T-helper 2 cell (primary cell): ENCODE measurements around the gene HMGN4.

Experiments
- DNase-seq, 5 experiments: peaks; one replicate each; pipeline versions ENCODE4 v3.0.0 to v3.0.0-alpha.2; 2012 to 2022

HMGN4 gene

DNA sequence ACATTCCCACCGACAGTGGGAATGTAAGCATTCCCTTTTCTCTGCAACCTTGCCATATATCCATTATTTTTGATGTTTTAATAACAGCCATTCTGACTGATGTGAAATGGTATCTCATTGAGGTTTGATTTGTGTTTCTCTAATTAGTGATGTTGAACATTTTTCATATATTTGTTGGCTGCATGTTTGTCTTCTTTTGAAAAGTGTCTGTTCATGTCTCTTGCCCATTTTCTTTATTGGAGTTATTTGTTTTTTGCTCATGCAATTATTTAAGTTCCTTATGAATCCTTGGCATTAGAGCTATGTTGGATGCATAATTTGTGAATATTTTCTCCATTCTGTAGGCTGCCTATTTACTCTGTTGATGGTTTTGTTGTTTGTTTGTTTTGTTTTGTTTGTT is 40.6 kb downstream of the HMGN4 start:
- DNase-seq: no peak

DNA sequence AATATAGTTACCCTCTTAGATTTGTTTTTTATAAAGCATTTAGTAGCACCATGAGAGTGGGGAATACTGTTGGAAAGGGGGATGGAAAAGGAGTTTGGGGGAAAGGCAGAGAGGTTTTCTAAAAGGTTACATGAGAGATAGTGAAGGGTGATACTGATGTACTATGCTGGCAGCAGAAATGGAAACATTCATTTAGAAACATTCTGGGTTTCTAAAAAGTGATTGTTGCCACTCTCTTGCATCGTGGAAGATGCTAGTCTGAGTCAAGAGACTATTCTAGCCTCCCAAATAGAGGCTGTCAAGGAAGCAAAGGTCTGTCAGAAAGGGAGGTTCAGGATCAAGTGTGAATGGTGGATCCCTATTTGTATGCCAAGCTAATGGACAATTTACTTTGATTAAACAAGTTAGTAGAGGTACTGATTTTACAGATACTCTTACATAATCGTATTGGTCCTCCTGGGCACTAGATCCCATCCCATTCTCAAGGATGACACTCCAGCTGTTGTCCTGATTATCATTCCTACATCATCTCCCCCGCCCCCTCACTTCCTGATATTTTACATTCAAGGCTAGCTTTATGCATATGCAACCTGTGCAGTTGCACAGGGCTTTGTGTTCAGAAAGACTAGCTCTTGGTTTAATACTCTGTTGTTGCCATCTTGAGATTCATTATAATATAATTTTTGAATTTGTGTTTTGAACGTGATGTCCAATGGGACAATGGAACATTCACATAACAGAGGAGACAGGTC is 43.2 kb downstream of the HMGN4 start:
- no peak for DNase-seq

DNA sequence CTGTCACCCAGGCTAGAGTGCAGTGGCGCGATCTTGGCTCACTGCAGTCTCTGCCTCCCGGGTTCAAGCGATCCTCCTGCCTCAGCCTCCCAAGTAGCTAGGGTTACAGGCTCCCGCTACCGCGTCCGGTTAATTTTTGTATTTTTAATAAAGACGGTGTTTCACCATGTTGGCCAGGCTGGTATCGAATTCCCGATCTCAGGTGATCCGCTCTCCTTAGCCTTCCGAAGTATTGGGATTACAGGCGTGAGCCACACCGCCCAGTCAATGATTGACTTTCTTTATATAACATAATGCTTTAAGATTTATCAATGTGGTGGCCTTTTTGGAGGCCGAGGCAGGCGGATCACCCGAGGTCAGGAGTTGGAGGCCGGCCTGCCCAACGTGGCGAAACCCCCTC is 50.8 kb downstream of the HMGN4 start:
- DNase-seq: no peak

DNA sequence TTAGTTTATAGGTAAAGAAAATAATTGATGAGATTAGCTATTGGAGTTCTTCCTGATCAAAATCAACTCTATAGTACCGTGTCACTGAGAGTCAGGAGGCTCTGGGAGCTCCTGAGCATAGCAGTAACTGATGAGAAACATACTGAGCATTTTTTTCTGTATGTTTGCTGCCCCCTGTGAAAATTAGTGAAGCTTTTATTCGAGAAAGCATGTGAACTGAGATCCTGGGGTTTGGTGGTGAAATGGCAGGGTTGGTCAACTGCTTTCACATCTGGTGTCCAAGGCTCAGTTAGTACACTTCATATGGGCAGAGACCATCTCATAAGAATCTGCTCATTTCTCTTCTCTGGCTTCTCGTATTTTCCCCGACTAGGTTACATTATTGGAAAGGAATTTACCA is 54.5 kb downstream of the HMGN4 start:
- DNase-seq: no peak

DNA sequence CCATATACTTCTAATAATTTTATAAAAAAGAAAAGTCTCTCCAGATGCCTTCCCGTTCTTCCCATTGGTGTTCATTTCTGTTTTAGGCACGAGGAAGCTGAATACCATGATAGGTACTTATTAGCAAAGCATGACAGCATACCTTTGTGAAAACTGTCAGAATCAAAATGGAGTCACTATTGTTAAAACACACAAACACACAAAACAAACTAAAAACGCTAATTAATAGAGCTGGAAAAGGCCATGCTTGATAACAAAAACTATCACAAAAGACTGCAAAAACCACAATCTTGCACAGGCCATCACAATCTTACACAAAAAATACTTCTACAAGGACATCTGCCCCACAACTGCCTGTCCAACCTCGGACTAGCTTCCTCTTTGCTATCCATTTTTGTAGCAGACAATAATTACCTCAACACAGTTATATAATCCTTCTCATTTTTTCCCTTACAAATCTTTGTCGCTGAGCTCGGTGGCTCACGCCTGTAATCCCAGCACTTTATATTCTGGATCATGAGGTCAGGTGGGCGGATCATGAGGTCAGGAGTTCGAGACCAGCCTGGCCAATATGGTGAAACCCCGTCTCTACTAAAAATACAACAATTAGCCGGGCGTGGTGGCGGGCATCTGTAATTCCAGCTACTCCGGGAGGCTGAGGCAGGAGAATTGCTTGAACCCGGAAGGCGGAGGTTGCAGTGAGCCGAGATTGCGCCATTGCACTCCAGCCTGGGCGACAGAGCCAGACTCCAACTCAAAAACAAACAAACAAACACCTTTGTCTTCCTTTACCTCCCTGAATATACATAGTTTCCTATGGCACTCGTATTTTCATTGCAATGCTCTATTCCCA is 55.3 kb downstream of the HMGN4 start:
- no peak for DNase-seq

DNA sequence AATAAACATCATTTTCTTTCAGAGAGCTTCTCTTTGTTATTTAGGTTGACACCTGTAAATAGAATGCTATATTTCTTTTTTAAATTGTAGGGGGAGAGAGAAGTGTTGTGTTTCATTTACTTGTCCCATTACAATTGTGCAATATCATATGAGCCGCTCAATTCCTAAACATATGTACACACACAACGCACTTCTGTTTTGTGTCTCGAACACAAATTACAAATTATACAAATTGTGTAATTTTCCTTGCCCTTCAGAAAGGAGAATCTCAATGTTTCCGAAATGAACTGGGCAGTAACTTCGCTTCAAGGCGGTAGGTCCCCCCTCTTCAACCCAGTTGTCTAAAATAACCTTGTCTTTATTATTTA is 55.9 kb downstream of the HMGN4 start:
- DNase-seq: no peak

DNA sequence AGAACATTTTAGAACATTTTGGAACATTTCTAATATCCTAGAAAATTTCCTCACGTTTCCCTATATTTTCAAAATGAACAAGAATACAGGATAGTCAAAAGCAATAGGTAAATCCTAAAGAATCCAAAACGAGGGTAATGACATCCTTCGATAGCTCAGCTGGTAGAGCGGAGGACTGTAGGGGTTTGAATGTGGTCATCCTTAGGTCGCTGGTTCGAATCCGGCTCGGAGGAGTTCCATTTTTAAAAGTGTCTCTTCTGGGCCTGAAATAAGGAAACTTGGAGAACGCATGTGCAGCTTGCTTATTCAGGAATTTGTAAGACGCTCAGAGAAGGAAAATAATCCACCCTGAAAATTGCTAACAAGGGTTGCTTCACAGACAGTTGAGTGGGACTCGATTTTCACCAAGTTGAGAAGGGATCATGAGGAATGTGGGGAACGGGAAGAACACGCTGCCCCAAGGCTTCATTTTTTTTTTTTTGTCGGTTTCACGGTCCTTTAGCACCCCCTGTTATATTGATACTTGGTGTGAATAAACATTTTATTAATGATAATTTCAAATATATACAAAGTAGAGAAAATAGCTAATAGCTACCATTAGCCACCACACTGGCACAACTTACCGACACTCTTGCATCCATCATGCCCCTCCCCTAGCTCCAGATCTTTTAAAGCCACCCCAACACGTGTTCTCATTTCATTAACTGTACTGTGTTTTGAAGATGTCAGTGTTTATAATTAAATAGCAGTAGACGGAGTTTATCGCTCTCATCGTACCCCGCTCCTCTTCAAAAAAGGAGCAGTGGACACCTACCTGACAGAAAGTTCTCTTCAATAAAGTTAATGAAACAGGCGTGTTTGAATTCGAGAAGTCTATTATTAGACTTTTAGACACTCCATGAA is 56.8 kb downstream of the HMGN4 start:
- peak in 1 of 5 experiments; percentile 47 for DNase-seq

DNA sequence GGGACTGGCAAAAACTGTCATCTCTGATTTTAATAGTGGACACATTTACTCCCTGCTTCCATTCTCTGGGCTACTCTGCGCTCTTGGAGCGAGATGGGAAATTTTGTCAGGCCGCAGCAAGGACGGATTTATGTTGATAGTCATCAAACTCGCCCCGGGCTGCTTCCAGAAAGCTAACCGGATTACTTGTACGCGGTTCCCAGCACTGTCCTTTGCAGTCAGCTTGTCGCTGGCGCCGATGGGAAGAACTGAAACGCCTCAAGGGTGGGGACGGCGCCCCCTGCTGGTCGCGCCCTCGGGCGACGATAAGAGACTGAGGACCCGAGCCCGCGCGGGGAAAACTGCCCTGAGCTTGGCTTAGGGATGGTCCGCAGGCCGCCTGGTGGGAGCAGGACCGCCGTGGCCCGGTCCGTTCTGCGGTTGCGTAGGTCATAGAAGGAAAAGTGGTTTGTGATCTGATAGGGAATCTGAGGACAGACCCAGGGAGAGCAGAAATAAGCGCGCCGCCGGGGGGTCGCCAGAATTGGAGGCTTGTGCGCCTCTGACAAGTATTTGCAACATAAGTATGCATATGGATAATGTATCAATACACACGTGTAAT is 57.6 kb downstream of the HMGN4 start:
- DNase-seq: peak; percentile 67 to 86 (median 82)
